ENCODE measurements around the gene CHL1.

The CHL1 gene

DNA sequence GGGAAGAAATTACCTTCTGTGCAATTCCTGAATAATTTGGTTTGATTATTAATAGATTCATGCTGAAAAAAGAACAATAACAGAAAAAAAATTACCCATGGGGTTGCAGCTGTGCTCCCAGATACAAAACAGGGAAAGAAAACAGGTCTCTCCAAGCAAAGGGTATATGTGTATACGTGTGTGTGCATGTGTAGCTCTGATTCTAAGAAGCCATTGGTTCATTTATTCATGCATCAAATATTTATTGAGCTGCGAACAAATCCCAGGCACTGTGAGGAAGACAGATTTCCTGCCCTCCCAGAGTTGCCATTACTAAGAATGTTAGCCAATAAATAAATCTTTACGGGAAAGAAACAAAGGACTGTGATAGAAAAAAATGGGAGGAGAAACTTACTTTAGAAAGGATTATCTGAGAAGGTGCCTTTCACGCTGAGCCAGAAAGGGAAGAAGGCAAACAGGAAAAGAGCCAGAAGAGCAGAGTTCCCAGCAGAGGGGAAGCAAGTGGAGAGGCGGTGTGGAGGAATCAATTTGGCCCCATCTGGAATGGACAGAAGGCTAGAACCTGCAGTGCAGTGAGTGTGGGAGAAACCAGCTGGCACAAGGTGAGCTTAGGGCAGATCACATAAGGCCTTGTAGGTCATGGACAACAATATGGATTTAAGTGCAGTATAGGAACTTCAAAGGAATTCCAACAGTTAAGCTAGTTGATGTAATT is 20.7 kb downstream of the CHL1 start:
- DNase-seq, result no peak

DNA sequence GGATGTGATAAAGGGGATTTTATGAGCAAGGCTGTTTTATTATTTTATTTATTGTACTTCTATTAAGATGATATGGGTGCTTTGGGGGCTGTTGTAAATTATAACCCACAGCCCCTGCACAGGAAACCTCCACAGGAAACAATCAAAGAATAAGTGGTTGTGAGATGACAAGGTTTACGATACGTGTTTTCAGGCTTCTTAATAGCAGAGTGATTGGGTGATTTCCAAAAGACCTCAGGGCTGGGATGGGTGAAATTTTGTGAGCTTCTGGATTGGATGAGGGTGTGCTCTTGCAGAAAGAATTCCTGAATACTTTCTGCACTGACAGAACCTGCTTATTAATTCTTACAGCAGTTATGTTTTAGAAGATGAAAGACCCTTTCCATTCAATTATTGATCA is 21.4 kb downstream of the CHL1 start:
- no peak for DNase-seq

DNA sequence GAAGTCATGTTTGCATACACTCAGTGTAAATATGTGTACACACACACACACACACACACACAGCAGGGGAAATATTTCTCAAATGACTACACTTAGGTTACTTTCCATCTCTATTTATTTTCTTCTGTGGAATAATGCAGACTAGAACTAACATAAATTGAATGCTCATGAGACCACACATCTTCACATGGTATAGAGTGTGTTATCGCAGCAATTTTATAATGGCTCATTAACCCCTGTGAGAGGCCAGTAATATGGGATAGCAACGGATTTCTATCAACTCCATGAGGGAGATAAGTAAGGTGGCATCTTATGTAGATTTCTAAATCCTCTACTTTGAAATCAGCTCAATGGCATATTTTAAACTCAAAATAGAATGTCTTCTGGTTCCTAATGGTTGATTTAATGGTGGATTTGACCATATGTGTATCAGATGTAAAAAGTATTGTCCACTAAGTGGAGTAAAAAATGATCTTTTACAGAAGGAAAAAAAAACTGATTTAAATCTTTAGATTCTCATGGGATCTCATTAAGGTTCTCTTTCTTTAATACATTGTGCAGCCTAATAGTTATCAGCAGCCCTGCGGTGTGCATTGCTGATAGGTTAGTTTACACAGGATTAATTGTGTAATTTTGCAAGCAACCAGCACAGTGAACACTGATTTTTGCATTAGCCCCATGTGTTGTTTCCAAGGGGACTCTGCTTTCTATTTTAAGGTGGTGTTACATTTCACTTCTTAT is 32.0 kb downstream of the CHL1 start:
- DNase-seq, result no peak

DNA sequence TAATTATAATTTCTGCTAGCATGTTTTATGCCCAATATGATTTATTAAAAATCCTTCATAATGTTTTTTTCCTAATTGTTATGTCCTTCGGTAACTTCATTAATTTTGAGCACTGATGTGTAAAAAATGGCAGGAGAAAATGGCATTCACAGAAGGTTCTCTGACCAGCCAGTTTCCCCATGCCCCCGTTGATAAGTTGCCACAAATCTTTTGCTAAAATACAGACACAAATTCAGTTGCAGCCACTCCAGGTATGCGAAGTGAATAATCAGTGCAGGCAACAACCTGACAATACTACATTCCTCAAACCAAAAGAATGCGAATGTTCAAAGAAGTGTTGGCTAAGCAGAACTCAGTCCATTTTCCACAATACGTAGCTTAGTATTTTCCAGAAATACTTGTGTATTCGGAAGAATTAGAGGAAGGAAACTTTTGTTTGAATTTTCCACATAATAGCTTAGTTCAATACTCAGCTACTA is 32.7 kb downstream of the CHL1 start:
- no peak for DNase-seq

DNA sequence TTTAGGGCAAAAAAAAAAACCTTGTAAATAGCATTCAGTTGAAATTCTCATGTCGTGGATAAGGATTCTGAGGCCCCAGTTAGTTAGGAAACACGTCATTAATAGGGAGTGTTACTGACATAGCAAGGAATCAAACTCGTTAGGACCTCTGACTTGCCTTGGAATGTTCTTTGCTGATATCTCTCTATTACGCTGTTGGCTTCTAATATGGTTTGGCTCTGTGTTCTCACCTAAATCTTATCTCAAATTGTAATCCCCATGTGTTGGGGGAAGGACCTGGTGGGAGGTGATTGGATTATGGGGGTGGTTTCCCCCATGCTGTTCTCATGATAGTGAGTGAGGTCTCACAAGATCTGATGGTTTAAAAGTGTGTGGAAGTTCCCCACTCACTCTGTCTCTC is 40.3 kb downstream of the CHL1 start:
- no peak for DNase-seq

DNA sequence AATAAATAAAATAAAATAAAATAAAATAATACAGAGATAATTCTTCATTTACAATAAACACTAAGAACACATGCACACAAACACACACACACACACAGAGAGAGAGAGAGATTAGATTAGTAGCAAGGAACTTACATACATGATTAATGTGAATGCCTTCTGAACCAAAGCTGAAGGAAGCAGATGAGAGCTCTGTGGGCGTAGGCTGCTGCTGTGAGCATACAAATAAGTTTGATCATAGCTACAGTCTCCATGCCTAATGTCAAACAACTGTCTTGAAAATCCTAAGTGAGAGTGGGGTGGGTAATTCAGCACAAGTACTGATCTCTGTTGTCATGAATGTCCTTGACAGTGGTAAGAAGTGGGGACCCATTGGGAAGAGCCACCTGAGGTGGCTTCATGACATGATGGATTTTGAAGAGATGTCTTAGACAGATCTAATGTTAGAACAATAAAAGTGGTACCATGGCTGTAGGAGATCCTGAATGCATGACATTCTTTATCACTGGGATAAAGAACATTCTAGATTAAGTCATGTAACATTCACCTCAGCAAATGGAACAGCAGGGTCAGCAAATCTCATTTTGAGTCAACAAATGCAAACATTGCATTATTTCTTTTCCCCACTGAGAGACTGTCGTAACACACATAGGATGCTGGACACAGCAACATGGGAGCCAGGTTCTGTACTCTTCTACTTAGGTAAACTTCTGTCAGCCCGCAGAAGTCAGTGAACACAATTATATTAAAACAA is 46.2 kb downstream of the CHL1 start:
- no peak for DNase-seq

DNA sequence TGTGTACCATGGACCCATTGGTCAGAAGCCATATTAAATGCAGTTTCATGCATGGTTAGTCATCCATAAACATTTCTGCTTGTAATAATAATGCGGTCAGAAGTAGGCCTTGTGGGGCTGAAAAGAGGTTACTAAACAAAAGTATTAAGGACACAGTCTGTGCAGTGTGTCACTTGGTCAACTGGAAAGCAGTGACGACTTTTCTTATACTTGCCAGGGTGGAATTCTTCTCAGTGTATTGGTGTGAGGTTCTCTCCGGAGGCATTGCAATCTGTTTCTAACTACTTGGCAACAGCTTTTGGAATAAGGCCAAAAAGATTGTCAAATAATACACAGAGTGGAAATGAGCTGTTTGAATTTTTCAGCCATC is 46.8 kb downstream of the CHL1 start:
- DNase-seq, result peak; percentile 40

DNA sequence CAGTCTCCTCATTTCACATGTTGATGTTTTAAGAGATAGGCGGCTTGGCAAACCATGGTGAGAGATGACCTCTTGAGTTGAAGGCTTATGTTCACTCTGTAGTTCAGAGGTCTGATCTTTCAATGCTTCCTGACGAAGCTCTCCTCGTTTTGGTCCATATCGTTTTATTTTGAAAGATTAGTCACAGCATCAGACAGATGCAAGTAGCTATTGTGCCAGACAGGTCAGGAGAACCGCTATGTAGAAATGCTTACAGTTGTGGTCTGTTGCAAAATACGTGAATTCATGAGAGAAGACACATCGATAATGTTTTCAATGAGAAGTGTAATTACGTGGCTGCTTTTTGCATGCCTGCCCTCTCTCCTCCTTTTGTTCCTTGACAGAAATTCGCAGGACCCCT is 47.5 kb downstream of the CHL1 start:
- no peak for DNase-seq

DNA sequence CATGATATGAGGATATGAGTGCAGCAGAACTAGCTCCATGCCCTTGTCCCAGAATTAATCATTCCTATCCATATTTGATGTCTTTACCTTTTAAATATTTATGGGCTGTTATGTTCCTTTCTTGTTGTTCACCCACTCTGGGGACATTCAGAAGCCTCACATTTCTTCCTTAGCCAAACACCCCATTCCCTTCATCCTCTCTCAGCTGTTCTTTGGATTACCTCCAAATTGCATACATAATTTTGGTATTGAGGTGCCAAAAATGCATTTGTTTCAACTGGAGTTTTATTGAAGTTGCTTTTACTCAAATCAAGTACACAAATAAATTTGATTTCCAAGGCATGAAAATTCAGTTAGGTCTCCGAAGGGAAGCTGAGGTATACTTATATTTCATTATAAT is 51.4 kb downstream of the CHL1 start:
- DNase-seq, result no peak

DNA sequence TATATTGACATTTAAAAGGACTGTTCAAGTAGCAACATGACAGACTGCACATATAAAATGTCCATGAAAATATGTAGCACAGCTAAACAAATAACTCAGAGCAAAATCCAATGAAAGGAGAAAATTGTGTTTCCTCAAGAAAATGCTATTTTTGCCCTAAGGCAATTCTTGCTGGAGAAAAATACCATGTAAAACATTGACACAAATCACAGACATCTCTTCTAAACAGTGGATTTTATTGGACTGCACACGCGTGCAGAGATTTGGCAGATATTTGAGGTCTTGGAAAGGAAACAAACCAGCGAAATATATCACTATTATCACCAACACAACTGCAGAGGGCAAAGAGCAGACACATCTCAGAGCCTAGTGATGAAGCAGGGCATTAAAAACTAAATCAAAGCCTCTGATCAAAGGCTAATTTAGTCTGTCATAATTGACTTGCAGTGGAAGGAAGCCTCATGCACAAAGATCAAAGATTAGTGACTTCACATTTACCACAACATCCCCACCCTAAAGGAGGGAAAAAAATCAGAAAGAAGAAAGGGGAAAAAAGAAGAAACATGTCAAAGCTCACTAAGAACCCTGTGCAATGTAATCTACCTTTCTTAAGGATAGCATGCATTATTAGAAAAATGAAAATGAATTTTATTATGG is 52.4 kb downstream of the CHL1 start:
- DNase-seq, result no peak

DNA sequence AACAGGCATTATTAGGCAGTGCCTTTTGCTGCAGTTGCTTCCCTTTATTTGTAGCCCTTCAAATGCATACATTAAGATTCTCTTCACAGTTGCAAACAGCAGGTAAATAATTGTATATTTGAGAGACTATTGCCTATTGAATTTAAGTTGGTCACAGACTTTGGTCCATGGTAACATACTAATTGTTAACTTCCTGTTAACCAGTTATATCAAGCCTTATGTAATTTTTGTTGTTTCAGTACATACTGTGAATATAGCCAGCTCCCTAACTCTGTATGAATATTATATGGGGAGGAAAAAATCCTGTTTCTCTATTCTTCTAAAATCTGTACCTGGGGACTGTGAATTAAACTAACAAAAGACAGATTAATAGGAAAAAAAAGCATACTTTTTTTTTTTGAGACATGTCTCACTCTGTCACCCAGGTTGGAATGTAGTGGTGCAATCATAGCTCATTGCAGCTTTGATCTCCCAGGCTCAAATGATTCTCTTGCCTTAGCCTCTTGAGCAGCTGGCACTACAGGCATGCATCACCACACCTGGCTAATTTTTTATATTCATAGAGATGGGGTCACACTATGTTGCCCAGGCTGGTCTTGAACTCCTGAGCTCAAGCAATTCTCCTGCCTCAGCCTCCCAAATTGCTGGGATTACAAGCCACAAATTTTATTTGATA is 53.2 kb downstream of the CHL1 start:
- no peak for DNase-seq

DNA sequence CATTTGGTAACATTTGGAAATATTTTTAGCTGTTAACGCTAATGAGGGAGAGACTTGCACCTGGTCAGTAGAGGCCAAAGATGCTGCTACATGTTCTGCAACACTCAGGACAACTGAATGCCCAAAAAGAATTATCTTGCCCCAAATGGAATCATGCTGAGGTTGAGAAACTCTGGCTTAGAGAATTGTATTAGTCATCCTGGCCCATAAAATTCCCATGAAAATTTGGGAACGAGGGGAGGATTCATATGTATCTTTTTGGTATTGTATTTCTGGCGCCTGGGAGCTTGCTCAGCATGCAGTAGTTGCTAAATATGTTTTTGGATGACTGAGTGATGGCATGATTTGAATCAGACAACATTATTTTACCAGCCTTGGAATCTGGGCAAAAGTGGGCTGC is 59.9 kb downstream of the CHL1 start:
- DNase-seq, result no peak

DNA sequence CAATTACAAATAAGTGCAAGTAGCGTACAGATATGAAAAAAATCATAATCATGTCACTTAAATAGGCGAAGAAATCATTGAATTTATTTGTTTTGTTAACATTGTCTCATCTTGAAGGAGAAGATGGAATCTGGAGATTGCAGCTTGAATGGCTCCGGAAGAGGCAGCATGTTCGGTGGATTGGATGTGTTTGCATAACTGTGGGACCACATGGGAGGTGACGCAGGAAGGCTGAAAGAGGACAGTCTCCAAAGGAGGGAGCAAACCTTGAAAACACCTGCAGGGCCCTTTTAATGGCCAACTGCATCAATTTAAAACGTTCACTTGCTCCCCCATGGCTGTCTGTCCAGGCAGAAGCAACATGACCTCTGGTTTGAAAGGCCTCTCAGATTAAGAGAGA is 61.3 kb downstream of the CHL1 start:
- no peak for DNase-seq

DNA sequence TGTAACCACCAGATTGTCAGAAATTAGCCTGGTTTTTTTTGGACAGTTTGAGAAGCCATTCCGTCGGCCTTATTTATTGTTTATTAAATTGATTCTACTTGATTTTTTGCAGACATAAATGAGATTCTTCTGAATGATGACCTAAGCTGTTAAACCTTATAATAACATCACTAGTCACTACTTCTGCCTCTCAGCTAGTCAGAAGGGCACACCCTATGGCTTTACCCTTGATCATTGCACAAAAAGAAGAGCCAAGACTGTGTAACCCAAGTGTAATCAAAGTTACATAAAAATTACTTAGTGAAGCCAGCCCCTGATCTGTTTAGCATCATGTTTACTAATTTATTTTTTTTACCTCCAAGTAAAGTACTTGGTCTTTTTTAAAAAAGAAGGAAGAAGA is 64.3 kb downstream of the CHL1 start:
- DNase-seq, result no peak

DNA sequence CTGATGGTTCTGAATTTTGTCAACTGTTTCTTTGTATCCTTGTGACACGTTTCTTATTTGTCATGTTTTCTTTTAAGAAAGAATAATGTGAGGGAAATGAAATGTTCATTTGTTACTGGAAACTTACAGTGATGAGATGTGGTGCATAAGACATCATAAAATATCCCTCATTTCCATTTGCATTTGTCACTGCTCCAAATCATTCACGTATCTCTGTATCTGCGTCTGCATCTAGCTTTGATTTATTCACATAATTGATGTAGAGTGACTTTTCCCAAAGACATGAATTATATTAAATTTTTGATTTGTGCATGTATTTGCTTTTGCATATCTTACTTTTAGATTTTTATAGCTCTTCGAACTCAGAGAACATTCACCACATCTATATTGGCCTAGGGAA is 66.8 kb downstream of the CHL1 start:
- no peak for DNase-seq

DNA sequence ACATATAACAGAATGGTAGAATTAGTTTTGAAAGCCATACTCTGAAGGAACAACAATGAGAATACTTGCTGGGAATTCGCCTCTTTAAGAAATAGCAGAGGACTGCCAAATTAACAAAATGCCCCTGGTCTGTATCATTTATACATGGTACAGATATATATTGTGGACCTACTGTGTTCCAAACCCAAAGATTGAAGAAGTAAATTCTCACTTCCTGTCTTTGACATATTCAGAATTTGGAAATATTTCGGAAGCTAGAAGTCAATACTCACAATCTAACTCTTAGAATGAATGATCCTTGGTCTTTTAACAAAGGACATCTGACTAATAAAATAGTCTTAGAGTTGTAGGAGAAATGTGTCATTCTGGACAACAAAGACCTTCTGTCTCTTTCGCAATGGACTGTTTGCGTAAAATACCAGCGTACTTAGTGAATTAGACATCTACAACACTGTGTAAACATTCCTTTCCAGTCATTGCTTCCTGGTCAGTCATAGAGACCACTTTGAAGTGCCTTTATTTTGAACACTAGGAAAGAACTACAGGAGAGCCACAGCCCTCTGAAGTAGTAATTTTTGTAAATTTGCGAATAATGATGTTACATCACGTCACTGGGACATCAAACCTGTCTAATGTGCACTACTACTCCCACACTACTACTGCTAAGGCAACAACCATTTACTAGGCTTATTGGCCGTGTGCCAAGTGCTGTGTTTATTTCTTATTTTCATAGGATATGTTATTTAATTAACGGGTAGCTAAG is 68.0 kb downstream of the CHL1 start:
- DNase-seq, result no peak

DNA sequence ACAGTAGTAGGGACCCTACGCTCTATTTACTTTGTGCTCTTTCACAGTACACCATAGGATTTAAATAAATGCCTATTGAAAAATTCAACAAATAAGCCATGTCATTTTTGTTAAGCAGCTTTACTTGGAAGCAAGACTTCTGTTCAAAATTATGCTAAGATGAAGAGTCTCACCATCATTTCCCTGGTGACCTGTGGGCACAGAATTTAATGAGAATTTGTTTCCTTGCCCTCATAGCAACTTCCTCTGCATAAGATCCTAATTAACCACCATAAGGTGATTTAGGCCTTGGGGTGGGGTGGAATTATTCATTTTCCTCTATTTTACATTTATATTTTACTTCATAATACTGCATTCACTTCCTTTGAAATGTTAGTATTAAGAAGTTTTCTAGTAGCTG is 70.5 kb downstream of the CHL1 start:
- DNase-seq, result no peak

DNA sequence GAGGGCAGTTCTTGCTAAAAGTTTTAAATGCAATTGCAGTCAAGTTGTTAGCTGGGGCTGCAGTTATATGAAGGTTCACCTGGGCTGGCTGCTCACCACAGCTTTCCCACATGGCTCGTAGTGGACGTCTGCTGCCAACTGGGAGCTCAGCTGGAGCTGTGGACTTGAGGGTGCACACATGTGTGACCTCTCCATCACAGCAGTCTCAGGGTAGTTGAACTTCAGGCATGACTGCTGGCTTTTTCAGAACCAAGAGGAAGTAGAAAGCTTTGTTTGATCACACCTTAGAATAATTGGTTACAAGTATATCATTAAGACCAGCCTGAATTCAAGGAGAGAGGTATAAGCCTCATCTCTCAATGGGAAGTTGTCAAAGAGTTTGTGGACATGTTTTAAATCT is 74.1 kb downstream of the CHL1 start:
- no peak for DNase-seq

DNA sequence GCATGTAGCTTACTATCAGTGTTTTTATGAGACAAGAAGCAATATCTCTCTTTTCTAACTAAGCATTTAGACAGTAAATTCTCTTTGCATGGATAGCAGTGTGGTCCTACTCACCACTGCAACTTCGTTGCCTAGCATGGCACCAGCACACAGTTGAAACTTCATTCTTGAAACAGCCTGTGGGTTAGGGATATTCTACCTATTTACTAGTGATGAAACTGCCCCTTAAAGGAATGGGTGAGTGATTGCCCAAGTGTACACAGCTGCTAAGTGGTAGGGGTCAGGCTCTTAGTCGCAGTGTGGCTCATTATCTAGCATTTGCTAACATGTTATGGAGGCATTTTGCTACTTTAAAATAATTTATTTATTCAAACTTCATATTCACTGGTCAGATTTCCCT is 78.4 kb downstream of the CHL1 start:
- DNase-seq, result no peak

DNA sequence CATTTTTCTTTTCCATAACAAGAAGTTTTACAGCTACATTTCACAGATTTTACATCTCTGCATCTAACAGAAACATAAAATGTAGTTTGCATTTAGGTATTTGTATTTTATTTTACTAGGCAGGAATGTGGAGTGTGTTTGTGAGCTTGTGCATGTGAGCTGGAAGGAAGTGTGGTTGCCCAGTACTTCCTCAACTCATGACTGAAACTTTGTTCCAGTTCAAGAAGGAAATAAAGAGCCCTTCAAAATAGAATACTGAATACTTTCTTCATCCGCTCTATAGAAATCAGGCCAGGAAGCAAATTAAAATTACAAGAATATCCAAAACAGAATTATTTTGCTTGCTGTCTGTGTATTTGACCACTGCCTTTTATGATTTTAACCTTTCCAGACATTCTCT is 81.3 kb downstream of the CHL1 start:
- no peak for DNase-seq

DNA sequence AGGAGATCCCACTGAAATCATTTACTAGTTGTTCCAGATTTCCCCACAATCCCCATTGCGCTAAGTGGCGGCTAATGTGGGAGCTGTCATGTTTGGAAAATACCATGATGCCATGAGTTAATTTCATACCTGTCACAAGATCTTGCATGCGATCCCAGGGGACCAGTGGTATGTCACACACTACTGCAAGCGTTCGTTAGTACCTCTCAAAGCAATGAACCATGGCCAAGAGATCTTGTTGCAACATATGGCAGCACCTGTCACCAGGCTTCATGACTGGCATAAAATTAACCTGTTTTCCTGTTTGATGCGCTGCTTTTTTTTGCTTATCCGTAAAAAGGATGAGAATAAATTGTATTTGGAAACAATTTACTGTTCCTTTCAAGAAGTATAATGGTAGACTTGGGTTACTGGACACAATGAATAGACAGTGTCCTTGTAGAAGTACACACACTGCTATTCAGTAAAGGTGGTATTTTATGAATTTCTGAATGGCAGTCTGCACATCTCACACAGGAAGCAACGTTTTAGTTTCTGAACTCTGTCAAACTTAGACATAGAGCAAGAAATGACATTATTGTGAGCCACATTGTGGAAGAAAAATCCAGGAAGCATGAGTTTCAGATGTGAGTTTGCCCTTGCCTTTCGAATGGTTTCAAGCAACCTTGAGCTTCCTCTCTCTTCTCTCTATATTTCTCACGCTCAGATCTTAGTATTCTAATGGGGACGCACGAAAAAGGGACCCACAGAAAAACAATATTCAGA is 81.9 kb downstream of the CHL1 start:
- peak; percentile 46 for DNase-seq

Data from NCI-H1105 treated with DMSO at 0.1 percent for 48 hours (cell line).